H1 (cell line): ENCODE results near the gene NUDT1. TPM values are rescaled to one million over a fixed set of nuclear protein-coding genes. Genes with fewer than 3 reads are reported as not detected.

Source experiments
- CEBPB ChIP-seq: IDR thresholded peaks from 2 replicates; pipeline ENCODE4 v1.6.1; 2012; ENCODE audit warnings: low read depth, low read length
- CHD7 ChIP-seq: fragments of 300-600 bp; sonication (generic); IDR thresholded peaks from 2 replicates; pipeline ENCODE4 v1.7.1; 2012; ENCODE audit warnings: low read length, moderate library complexity, mild to moderate bottlenecking, inconsistent platforms; ENCODE audit not compliant: insufficient replicate concordance
- GABPA ChIP-seq: IDR thresholded peaks from 2 replicates; pipeline ENCODE4 v1.6.1; 2011; ENCODE audit warnings: mild to moderate bottlenecking, low read length, moderate library complexity, borderline replicate concordance; ENCODE audit not compliant: insufficient read depth
- HDAC6 ChIP-seq: IDR thresholded peaks from one replicate; pipeline ENCODE4 v1.7.1; 2012; ENCODE audit warnings: low read depth, mild to moderate bottlenecking, inconsistent platforms, low read length, moderate library complexity
- JUN ChIP-seq: IDR thresholded peaks from 2 replicates; pipeline ENCODE4 v1.6.1; 2011; ENCODE audit warnings: low read depth, mild to moderate bottlenecking, improper control_type of control experiment, low read length
- JUND ChIP-seq: IDR thresholded peaks from 2 replicates; pipeline ENCODE4 v1.6.1; 2011; ENCODE audit warnings: mild to moderate bottlenecking, improper control_type of control experiment, low read length
- RFX5 ChIP-seq: IDR thresholded peaks from 2 replicates; pipeline ENCODE4 v1.6.1; 2011; ENCODE audit warnings: low read depth, low read length, improper control_type of control experiment, borderline replicate concordance
- SRF ChIP-seq: IDR thresholded peaks from 2 replicates; pipeline ENCODE4 v1.6.1; 2011; ENCODE audit warnings: mild to moderate bottlenecking, low read depth, low read length, moderate library complexity
- TAF7 ChIP-seq: optimal IDR thresholded peaks from 2 replicates; pipeline ENCODE3; 2011; ENCODE audit warnings: low read depth, mild to moderate bottlenecking, inconsistent platforms, low read length, moderate library complexity, borderline replicate concordance
- USF2 ChIP-seq: IDR thresholded peaks from 2 replicates; pipeline ENCODE4 v1.6.1; 2011; ENCODE audit warnings: low read length, improper control_type of control experiment
- polyA plus RNA-seq, 7 experiments: library from polyadenylated mRNA; depleted of rRNA in 3 of 7; stranded (reverse) in 5 of 7; unstranded in 2 of 7; fragments of >200 nt in 5 of 7; fragments of 200-250 nt in 2 of 7; gene quantifications; 1 replicate in 5 of 7; 2 replicates in 1 of 7; 4 replicates in 1 of 7; pipeline versions ENCODE4 v1.2.1 to v1.2.3, GENCODE V29; 2011 to 2013; ENCODE audit warnings: missing spikeins in 2 of 7, mixed read lengths in 2 of 7
- total RNA-seq: library from RNA; stranded (reverse); fragmentation: NEBNext Ultra II Directional; extraction: Animal tissue kit (Norgen Biotek cat#: 25700); gene quantifications from 2 replicates; pipeline ENCODE4 v1.2.1, GENCODE V29; 2021

NUDT1 gene
- total and polyA plus RNA-seq, 2 of the 8 experiments (the other 6 are each of a cell fraction or from before 2014, with no cell fraction given): 76.1 to 89.5 TPM

- no peak for TF ChIP-seq CHD7
- TF ChIP-seq CEBPB: no peak
- TF ChIP-seq USF2: no peak
- TF ChIP-seq GABPA: no peak
- TF ChIP-seq JUND: no peak
- TF ChIP-seq SRF: no peak
- TF ChIP-seq RFX5: no peak
- no peak for TF ChIP-seq TAF7
- TF ChIP-seq JUN: no peak
- TF ChIP-seq HDAC6: no peak
These were observed 14.3 kb upstream of the NUDT1 start (continued) for GRCh38 chr7:2227699-2228098.
